Caco-2 (cell line): ENCODE results near the gene ALDH3A1. TPM values are rescaled to one million over a fixed set of nuclear protein-coding genes. Genes with fewer than 3 reads are reported as not detected.

Source experiments
- BruUV-seq: library from RNA; stranded (reverse); fragments of 400-500 nt; replicated peaks from 2 replicates; lab custom pipeline; 2021; lab: Mats Ljungman, UMichigan
- CTCF ChIA-PET: fragments of 300-600 bp; sonication (Branson Sonifier 250); formaldehyde crosslinking; loops from one replicate; lab custom pipeline; 2022; ENCODE audit warnings: antibody characterized with exemption; lab: Charles Lee
- POLR2A ChIA-PET: fragments of 300-600 bp; sonication (Branson Sonifier 250); formaldehyde crosslinking; loops from one replicate; lab custom pipeline; 2022; ENCODE audit warnings: antibody characterized with exemption; lab: Charles Lee
- DNase-seq, 2 experiments: peaks; one replicate each; pipeline versions ENCODE4 v3.0.0 to v3.0.0-alpha.2; 2020 to 2022
- H3K27me3 ChIP-seq: replicated peaks from 2 replicates; pipeline ENCODE4 v1.6.0; 2011; ENCODE audit warnings: low read length; ENCODE audit not compliant: control insufficient read depth, insufficient read depth
- H3K36me3 ChIP-seq: 2 replicates; pipeline ENCODE4 v1.5.1; 2011; ENCODE audit warnings: low read length; ENCODE audit not compliant: control insufficient read depth, insufficient read depth
- H3K4me1 ChIP-seq: fragments of 250-450 bp; sonication (Bioruptor Pico); 2 replicates; pipeline ENCODE4 v1.5.1; 2020; ENCODE audit warnings: mild to moderate bottlenecking
- H3K4me3 ChIP-seq: 2 replicates; pipeline ENCODE4 v1.5.1; 2011; ENCODE audit warnings: low read depth, mild to moderate bottlenecking, control low read depth, low read length
- H3K9me3 ChIP-seq: fragments of 250-450 bp; sonication (Bioruptor Pico); 2 replicates; pipeline ENCODE4 v1.5.1; 2020; ENCODE audit warnings: mild to moderate bottlenecking, moderate library complexity
- H3K27ac Mint-ChIP-seq: one replicate; pipeline ENCODE4 v1.8.0; 2022; ENCODE audit warnings: mixed read lengths; ENCODE audit not compliant: unreplicated experiment
- H3K27me3 Mint-ChIP-seq: one replicate; pipeline ENCODE4 v1.8.0; 2022; ENCODE audit warnings: mixed read lengths; ENCODE audit not compliant: insufficient read depth, unreplicated experiment
- H3K36me3 Mint-ChIP-seq: one replicate; pipeline ENCODE4 v1.8.0; 2022; ENCODE audit warnings: mild to moderate bottlenecking, mixed read lengths; ENCODE audit not compliant: insufficient read depth, unreplicated experiment
- H3K4me1 Mint-ChIP-seq: one replicate; pipeline ENCODE4 v1.8.0; 2022; ENCODE audit warnings: low read depth, mixed read lengths; ENCODE audit not compliant: unreplicated experiment
- H3K4me3 Mint-ChIP-seq: one replicate; pipeline ENCODE4 v1.8.0; 2022; ENCODE audit warnings: mild to moderate bottlenecking, moderate library complexity, mixed read lengths; ENCODE audit not compliant: unreplicated experiment
- H3K9me3 Mint-ChIP-seq: one replicate; pipeline ENCODE4 v1.8.0; 2022; ENCODE audit warnings: mixed read lengths; ENCODE audit not compliant: unreplicated experiment
- intact Hi-C: fragments of 100-400 bp; cut with micrococcal nuclease; formaldehyde crosslinking; loops from one replicate; pipeline ENCODE4 v1.10.0; 2022; ENCODE audit not compliant: unreplicated experiment
- total RNA-seq: library from RNA; stranded (reverse); gene quantifications from 2 replicates; pipeline ENCODE4 v1.2.3, GENCODE V29; 2022
- TF ChIP-seq, protein P1 (sequence below), 2 experiments: fragments of 200-600 bp in 1 of 2; IDR thresholded peaks; 1 replicate in 1 of 2; 2 replicates in 1 of 2; pipeline versions ENCODE4 v1.5.1 to v1.8.0; 2011 to 2022; ENCODE audit warnings: antibody characterized with exemption in 1 of 2, control low read depth in 1 of 2, inconsistent platforms in 1 of 2, low read depth in 1 of 2, low read length in 1 of 2, mild to moderate bottlenecking in 1 of 2, moderate library complexity in 1 of 2; ENCODE audit not compliant: insufficient read depth in 1 of 2, severe bottlenecking in 1 of 2, unreplicated experiment in 1 of 2

ALDH3A1 gene
- total RNA-seq, 1 experiment from 2014 or later, result 8.3 TPM

DNA sequence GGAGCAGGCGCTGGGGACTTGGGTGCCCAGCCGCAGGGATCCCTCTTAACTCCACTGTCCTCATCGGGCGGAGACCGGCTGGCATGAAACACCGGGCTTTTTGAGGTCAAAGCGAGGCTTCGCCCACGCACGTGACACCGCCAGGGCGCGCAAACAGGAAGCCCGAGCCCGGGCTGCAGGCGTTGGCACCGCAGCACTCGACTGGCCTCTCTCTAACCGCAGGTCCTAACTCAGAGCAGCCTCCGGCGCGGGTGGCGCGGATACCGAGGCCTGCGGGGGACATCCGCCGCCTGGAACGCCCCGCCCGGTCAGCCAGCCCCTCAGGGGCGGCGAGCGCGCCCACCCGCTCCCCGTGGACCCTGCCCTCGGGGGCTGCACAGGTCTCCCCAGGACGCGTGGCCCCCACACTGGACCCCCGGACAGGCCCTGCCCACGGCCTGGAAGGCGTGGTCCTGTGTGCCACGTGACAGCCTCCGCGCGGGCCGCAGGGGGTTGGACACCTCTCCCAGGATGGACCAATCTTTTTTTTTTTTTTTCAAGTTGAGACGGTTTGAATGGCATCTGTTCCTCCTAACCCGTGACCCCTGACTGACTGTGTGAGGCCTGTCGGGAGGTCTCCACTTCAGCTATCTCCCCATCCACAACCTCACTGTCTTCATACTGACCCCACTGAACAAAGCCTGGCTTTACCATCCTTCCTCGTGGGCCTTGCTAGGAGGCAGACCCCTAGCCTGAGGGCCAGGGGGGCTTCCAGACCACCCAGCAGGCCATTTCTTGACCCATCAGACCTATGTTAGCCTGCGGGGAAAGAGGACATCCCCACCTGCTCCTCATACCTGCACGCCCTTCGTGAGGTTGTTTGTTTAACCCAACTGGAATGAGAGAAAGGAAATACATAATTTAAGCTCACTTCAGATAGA is 23.3 kb downstream of the ALDH3A1 start:
- H3K36me3 ChIP-seq, result no peaks in the 10 kb centered on the region
- intact Hi-C loops, result no loop called here
- H3K27ac Mint-ChIP-seq, result no peak overlapping the region
- no peak for DNase-seq
- no peaks in the 10 kb centered on the region for H3K9me3 ChIP-seq
- peaks cover 10% of the 10 kb centered on the region; the same call in 1 of the 2 replicates for H3K4me1 ChIP-seq
- no peaks in the 10 kb centered on the region for H3K4me1 Mint-ChIP-seq
- TF ChIP-seq, protein P1, sequence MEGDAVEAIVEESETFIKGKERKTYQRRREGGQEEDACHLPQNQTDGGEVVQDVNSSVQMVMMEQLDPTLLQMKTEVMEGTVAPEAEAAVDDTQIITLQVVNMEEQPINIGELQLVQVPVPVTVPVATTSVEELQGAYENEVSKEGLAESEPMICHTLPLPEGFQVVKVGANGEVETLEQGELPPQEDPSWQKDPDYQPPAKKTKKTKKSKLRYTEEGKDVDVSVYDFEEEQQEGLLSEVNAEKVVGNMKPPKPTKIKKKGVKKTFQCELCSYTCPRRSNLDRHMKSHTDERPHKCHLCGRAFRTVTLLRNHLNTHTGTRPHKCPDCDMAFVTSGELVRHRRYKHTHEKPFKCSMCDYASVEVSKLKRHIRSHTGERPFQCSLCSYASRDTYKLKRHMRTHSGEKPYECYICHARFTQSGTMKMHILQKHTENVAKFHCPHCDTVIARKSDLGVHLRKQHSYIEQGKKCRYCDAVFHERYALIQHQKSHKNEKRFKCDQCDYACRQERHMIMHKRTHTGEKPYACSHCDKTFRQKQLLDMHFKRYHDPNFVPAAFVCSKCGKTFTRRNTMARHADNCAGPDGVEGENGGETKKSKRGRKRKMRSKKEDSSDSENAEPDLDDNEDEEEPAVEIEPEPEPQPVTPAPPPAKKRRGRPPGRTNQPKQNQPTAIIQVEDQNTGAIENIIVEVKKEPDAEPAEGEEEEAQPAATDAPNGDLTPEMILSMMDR (IDR thresholded peaks at IDR 0.05; ENCODE audit: insufficient read depth in 1 of 2, low read depth in 1 of 2, low read length in 1 of 2, severe bottlenecking in 1 of 2, unreplicated experiment in 1 of 2), result no peak
- no peaks in the 10 kb centered on the region for H3K27me3 Mint-ChIP-seq
- no peaks in the 10 kb centered on the region for H3K36me3 Mint-ChIP-seq
- no peak overlapping the region for H3K4me3 ChIP-seq
- no peaks in the 10 kb centered on the region for H3K9me3 Mint-ChIP-seq
- no TSS peak for BruUV-seq
- ChIA-PET CTCF (no interaction called here), POLR2A (no interaction called here)
- H3K4me3 Mint-ChIP-seq, result no peak overlapping the region
- no peaks in the 10 kb centered on the region for H3K27me3 ChIP-seq

DNA sequence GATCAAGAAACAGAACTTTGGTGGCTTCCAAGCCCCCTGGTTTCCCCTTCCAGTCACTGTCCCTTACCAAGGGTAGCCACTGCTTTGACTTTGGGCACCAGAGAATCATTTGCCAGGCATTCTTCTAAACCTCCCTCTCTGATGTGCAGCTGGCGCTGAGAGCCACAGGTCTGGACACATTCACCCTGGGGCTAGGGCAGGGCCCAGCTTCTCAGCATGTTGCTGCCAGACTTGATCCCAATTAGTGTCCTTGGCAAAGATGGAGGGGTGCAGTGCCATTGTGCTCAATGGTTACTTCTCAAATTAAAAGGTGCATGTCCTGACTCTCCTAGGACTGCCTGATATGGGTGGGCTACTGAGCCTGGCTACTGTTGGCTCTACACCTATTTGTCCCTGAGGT is 24.1 kb downstream of the ALDH3A1 start:
- Histone ChIP-seq H3K9me3 (no peaks in the 10 kb centered on the region), H3K4me1 (peaks cover 17% of the 10 kb centered on the region), H3K4me3 (no peak overlapping the region), H3K36me3 (no peaks in the 10 kb centered on the region), H3K27me3 (no peaks in the 10 kb centered on the region)
- Mint-ChIP-seq H3K4me3 (no peak overlapping the region), H3K4me1 (no peaks in the 10 kb centered on the region), H3K27ac (no peak overlapping the region), H3K27me3 (no peaks in the 10 kb centered on the region), H3K9me3 (no peaks in the 10 kb centered on the region), H3K36me3 (no peaks in the 10 kb centered on the region)
- intact Hi-C loops, result no loop called here
- ChIA-PET CTCF (no interaction called here), POLR2A (no interaction called here)
- DNase-seq, result no peak
- BruUV-seq, result no TSS peak
- TF ChIP-seq, protein P1 (IDR thresholded peaks at IDR 0.05; ENCODE audit: insufficient read depth in 1 of 2, low read depth in 1 of 2, low read length in 1 of 2, severe bottlenecking in 1 of 2, unreplicated experiment in 1 of 2), result no peak

DNA sequence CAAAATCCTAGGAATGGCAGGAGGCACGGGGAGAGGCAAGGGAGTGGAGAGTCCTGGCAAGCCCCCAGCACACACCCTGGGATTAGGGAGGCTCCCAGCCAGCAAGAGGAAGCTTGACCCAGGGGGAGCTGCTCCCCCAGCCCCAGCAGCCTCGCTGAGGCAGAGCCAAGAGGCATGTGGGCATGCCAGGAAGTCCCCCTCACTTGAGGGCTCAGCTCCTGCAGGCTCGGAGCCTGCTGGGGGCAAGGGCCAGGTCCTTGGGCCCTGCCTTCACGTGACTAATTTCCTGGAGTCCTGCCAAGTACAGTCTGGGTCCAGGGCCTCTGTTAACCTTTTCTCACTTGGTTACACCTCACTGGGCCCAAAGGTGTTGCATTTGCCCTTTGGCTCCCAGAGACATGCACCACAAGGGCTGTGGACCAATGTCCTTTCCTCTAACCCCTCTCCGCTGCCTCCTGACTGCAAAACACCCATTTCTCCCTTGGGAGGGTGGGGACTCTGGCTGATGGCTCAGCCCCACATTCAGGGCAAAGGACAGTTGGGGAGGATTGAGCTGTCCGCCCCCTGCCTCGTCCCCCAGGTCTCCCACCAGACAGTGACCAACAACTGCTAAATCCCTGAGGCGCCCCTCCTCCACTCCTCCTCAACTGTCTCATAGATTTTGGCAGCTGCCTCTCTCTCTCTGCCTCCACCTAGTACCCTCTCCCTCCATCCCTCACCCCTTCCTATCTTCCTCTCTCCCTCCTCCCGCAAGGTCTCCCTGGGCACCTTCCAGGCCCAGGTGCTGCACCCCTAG is 27.3 kb downstream of the ALDH3A1 start:
- H3K4me3 ChIP-seq, result no peak overlapping the region
- no peaks in the 10 kb centered on the region for H3K27me3 ChIP-seq
- DNase-seq, result peak in 1 of 2 experiments; percentile 61
- TF ChIP-seq, protein P1 (IDR thresholded peaks at IDR 0.05; ENCODE audit: insufficient read depth in 1 of 2, low read depth in 1 of 2, low read length in 1 of 2, severe bottlenecking in 1 of 2, unreplicated experiment in 1 of 2), result no peak
- intact Hi-C loops, result no loop called here
- ChIA-PET CTCF (no interaction called here), POLR2A (no interaction called here)
- peaks cover 44% of the 10 kb centered on the region for H3K4me1 ChIP-seq
- BruUV-seq, result no TSS peak
- Mint-ChIP-seq H3K9me3 (no peaks in the 10 kb centered on the region), H3K36me3 (no peaks in the 10 kb centered on the region), H3K4me1 (peaks cover 12% of the 10 kb centered on the region), H3K4me3 (no peak overlapping the region), H3K27me3 (no peaks in the 10 kb centered on the region), H3K27ac (no peak overlapping the region)
- H3K9me3 ChIP-seq, result no peaks in the 10 kb centered on the region
- H3K36me3 ChIP-seq, result no peaks in the 10 kb centered on the region
